GM23338 (cell line): ENCODE measurements around the gene PTH2. TPM values are rescaled to one million over a fixed set of nuclear protein-coding genes. Genes with fewer than 3 reads are reported as not detected.

Source experiments
- ATAC-seq: fragments of 200-7000 bp; cut with Tn5 transposase; 3 replicates; pipeline ENCODE4 v1.9.1; 2020
- DNase-seq: peaks from one replicate; pipeline ENCODE4 v3.0.0-alpha.2; 2015; ENCODE audit warnings: low spot score
- H2AFZ ChIP-seq: fragments of 200-600 bp; sonication (generic); 2 replicates; pipeline ENCODE4 v1.8.0; 2016; ENCODE audit warnings: antibody characterized with exemption, mild to moderate bottlenecking, moderate library complexity
- H3F3A ChIP-seq: fragments of 200-600 bp; sonication (generic); replicated peaks from 2 replicates; pipeline ENCODE4 v1.8.0; 2017; ENCODE audit warnings: antibody characterized with exemption, mixed run types, low read depth
- H3K27ac ChIP-seq: fragments of 200-600 bp; sonication (generic); 2 replicates; pipeline ENCODE4 v1.6.1; 2016; ENCODE audit warnings: low read depth
- H3K27me3 ChIP-seq: fragments of 200-600 bp; sonication (generic); 2 replicates; pipeline ENCODE4 v1.8.0; 2016; ENCODE audit warnings: mild to moderate bottlenecking, mixed run types, moderate library complexity; ENCODE audit not compliant: insufficient read depth
- H3K36me3 ChIP-seq: fragments of 200-600 bp; sonication (generic); 2 replicates; pipeline ENCODE4 v1.8.0; 2016; ENCODE audit warnings: mild to moderate bottlenecking; ENCODE audit not compliant: insufficient read depth
- H3K4me1 ChIP-seq: fragments of 200-600 bp; sonication (generic); 2 replicates; pipeline ENCODE4 v1.8.0; 2016; ENCODE audit warnings: mild to moderate bottlenecking, moderate library complexity; ENCODE audit not compliant: insufficient read depth
- H3K4me2 ChIP-seq: fragments of 200-600 bp; sonication (generic); 2 replicates; pipeline ENCODE4 v1.7.1; 2017; ENCODE audit warnings: mixed run types
- H3K4me3 ChIP-seq: fragments of 200-600 bp; sonication (generic); 2 replicates; pipeline ENCODE4 v1.6.1; 2016; ENCODE audit warnings: mixed run types
- H3K79me2 ChIP-seq: fragments of 200-600 bp; sonication (generic); replicated peaks from 2 replicates; pipeline ENCODE4 v1.8.0; 2017; ENCODE audit warnings: mild to moderate bottlenecking; ENCODE audit not compliant: insufficient read depth
- H3K9me2 ChIP-seq: fragments of 200-600 bp; sonication (generic); 2 replicates; pipeline ENCODE4 v1.8.0; 2017; ENCODE audit not compliant: insufficient read depth
- H4K20me1 ChIP-seq: fragments of 200-600 bp; sonication (generic); replicated peaks from 2 replicates; pipeline ENCODE4 v1.8.0; 2017; ENCODE audit warnings: mild to moderate bottlenecking; ENCODE audit not compliant: insufficient read depth
- H3K27ac Mint-ChIP-seq: 2 replicates; pipeline ENCODE4 v1.8.0; 2020; ENCODE audit warnings: inconsistent platforms, mild to moderate bottlenecking, moderate library complexity, mixed read lengths
- H3K27me3 Mint-ChIP-seq: 3 replicates; pipeline ENCODE4 v1.8.0; 2022; ENCODE audit warnings: low read depth, mild to moderate bottlenecking, moderate library complexity, mixed read lengths, inconsistent platforms; ENCODE audit not compliant: insufficient read depth, poor library complexity
- H3K36me3 Mint-ChIP-seq: 3 replicates; pipeline ENCODE4 v1.8.0; 2021; ENCODE audit warnings: low read depth, mild to moderate bottlenecking, inconsistent platforms, moderate library complexity, mixed read lengths
- H3K4me1 Mint-ChIP-seq: 3 replicates; pipeline ENCODE4 v1.8.0; 2020; ENCODE audit warnings: mild to moderate bottlenecking, inconsistent platforms, mixed read lengths
- H3K4me3 Mint-ChIP-seq: 3 replicates; pipeline ENCODE4 v1.8.0; 2021; ENCODE audit warnings: moderate library complexity, mild to moderate bottlenecking, inconsistent platforms, mixed read lengths
- H3K9me3 Mint-ChIP-seq: 3 replicates; pipeline ENCODE4 v1.8.0; 2020; ENCODE audit warnings: moderate library complexity, mild to moderate bottlenecking, inconsistent platforms, mixed read lengths
- CREB1 ChIP-seq: fragments of 250-450 bp; sonication (Bioruptor Pico); IDR thresholded peaks from 2 replicates; pipeline ENCODE4 v1.5.0; 2020; ENCODE audit warnings: low read depth, mild to moderate bottlenecking, moderate library complexity
- CTCF ChIP-seq, 2 experiments: fragments of 200-600 bp in 1 of 2; sonication (generic) in 1 of 2; conservative IDR thresholded peaks; 2 replicates each; pipeline versions ENCODE4 v1.5.1 to v1.6.1; 2016 to 2017; ENCODE audit warnings: antibody characterized with exemption in 2 of 2, low read depth in 2 of 2, mild to moderate bottlenecking in 2 of 2, moderate library complexity in 1 of 2
- ETS1 ChIP-seq: IDR thresholded peaks from 2 replicates; pipeline ENCODE4 v1.6.1; 2016; ENCODE audit warnings: antibody characterized with exemption
- EZH2 ChIP-seq: fragments of 200-600 bp; sonication (generic); IDR thresholded peaks from one replicate; pipeline ENCODE4 v1.8.0; 2017; ENCODE audit warnings: antibody characterized with exemption, mild to moderate bottlenecking, low read depth; ENCODE audit not compliant: unreplicated experiment
- EZH2phosphoT487 ChIP-seq: fragments of 200-600 bp; sonication (generic); IDR thresholded peaks from one replicate; pipeline ENCODE4 v1.8.1; 2018; ENCODE audit warnings: antibody characterized with exemption; ENCODE audit not compliant: unreplicated experiment
- JUNB ChIP-seq: IDR thresholded peaks from one replicate; pipeline ENCODE4 v1.6.1; 2016; ENCODE audit warnings: antibody characterized with exemption; ENCODE audit not compliant: unreplicated experiment
- NANOG ChIP-seq: IDR thresholded peaks from 2 replicates; pipeline ENCODE4 v1.6.1; 2016; ENCODE audit warnings: antibody characterized with exemption, borderline replicate concordance
- POLR2AphosphoS5 ChIP-seq: IDR thresholded peaks from 2 replicates; pipeline ENCODE4 v1.6.1; 2016; ENCODE audit warnings: antibody characterized with exemption, low read depth
- REST ChIP-seq: IDR thresholded peaks from one replicate; pipeline ENCODE4 v1.6.1; 2018; ENCODE audit warnings: antibody characterized with exemption; ENCODE audit not compliant: unreplicated experiment
- STAT1 ChIP-seq: IDR thresholded peaks from one replicate; pipeline ENCODE4 v1.6.1; 2016; ENCODE audit warnings: antibody characterized with exemption; ENCODE audit not compliant: unreplicated experiment
- ZNF114 ChIP-seq: fragments of 250-450 bp; sonication (Bioruptor Pico); IDR thresholded peaks from 2 replicates; pipeline ENCODE4 v1.5.0; 2020; ENCODE audit warnings: mild to moderate bottlenecking, moderate library complexity
- ZNF331 ChIP-seq: fragments of 250-450 bp; sonication (Bioruptor Pico); IDR thresholded peaks from 2 replicates; pipeline ENCODE4 v1.5.0; 2020; ENCODE audit warnings: low read depth, mild to moderate bottlenecking, moderate library complexity
- ZNF462 ChIP-seq: fragments of 250-450 bp; sonication (Bioruptor Pico); IDR thresholded peaks from 2 replicates; pipeline ENCODE4 v1.5.0; 2020; ENCODE audit warnings: mild to moderate bottlenecking, moderate library complexity
- polyA plus RNA-seq: library from polyadenylated mRNA; unstranded; fragments of >200 nt; fragmentation: Nextera tagmentation; extraction: Ambion mirVana; gene quantifications from 2 replicates; pipeline ENCODE4 v1.2.1, GENCODE V29; 2016
- total RNA-seq: library from RNA; depleted of rRNA; stranded (reverse); fragments of >200 nt; shearing (Covaris generic); gene quantifications from 2 replicates; pipeline ENCODE4 v1.2.3, GENCODE V29; 2014

PTH2 gene
- total and polyA plus RNA-seq, 2 experiments from 2014 or later: 1.6 TPM; not detected in 1

- no peaks in the 10 kb centered on the region for H3K9me2 ChIP-seq
- H3K27me3 Mint-ChIP-seq: peaks cover 8% of the 10 kb centered on the region
- H3K4me3 Mint-ChIP-seq: no peak overlapping the region
- peaks cover 6% of the 10 kb centered on the region for H3K4me1 ChIP-seq
- no peaks in the 10 kb centered on the region for H4K20me1 ChIP-seq
- peak overlapping the region; percentile 80 for H2AFZ ChIP-seq
- H3K4me3 ChIP-seq: no peak overlapping the region
- peaks cover 32% of the 10 kb centered on the region for H3K4me1 Mint-ChIP-seq
- ATAC-seq: peak; percentile 27
- no peaks in the 10 kb centered on the region for H3K9me3 Mint-ChIP-seq
- no peak overlapping the region for H3K27ac Mint-ChIP-seq
- H3K27me3 ChIP-seq: no peaks in the 10 kb centered on the region
- no peak for TF ChIP-seq CREB1 (CRISPR knock-in tag)
- no peak for TF ChIP-seq ZNF462 (CRISPR knock-in tag)
- TF ChIP-seq ZNF331 (CRISPR knock-in tag): no peak
- no peak for TF ChIP-seq REST
- TF ChIP-seq EZH2: no peak
- TF ChIP-seq POLR2AphosphoS5: no peak
- no peak for TF ChIP-seq STAT1
- TF ChIP-seq EZH2phosphoT487: no peak
- no peak for TF ChIP-seq CTCF (conservative IDR thresholded peaks at IDR 0.05; ENCODE audit: low read depth in 2 of 2)
- TF ChIP-seq NANOG: no peak
- no peak for TF ChIP-seq ZNF114
- TF ChIP-seq JUNB: no peak
- TF ChIP-seq ETS1: no peak
- H3K4me2 ChIP-seq: no peak overlapping the region
- H3K79me2 ChIP-seq: no peaks in the 10 kb centered on the region
- no peak overlapping the region for H3K27ac ChIP-seq
- no peaks in the 10 kb centered on the region for H3K36me3 ChIP-seq
- no peaks in the 10 kb centered on the region for H3F3A ChIP-seq
- H3K36me3 Mint-ChIP-seq: no peaks in the 10 kb centered on the region
- no peak for DNase-seq
Observed at GRCh38 chr19:49415102-49415809, 8.0 kb downstream of the PTH2 start.
